IMR-90 (cell line): ENCODE measurements around the gene GRIK3. TPM values are rescaled to one million over a fixed set of nuclear protein-coding genes. Genes with fewer than 3 reads are reported as not detected.

Source experiments
- ATAC-seq: fragments of 200-7000 bp; cut with Tn5 transposase; 2 replicates; pipeline ENCODE4 v1.9.1; 2020; ENCODE audit warnings: low read depth, mild to moderate bottlenecking, moderate library complexity
- BruUV-seq: library from RNA; stranded (reverse); fragments of 400-500 nt; replicated peaks from 2 replicates; lab custom pipeline; 2021; lab: Mats Ljungman, UMichigan
- CTCF ChIA-PET: fragments of 300-600 bp; formaldehyde crosslinking; extraction: SDS; loops from one replicate; lab custom pipeline; 2021; ENCODE audit warnings: antibody characterized with exemption; lab: Yijun Ruan, JAX
- POLR2A ChIA-PET: fragments of 300-600 bp; sonication (Branson Sonifier 250); formaldehyde crosslinking; loops from one replicate; lab custom pipeline; 2022; ENCODE audit warnings: antibody characterized with exemption; ENCODE audit not compliant: unreplicated experiment; lab: Charles Lee
- DNase-seq: peaks from one replicate; pipeline ENCODE4 v3.0.0; 2013
- H2AFZ ChIP-seq: replicated peaks from 2 replicates; pipeline ENCODE3; 2013; ENCODE audit warnings: low read length, mild to moderate bottlenecking; ENCODE audit not compliant: poor library complexity
- H2AK5ac ChIP-seq: 2 replicates; pipeline ENCODE4 v1.6.1; 2013; ENCODE audit warnings: low read depth, low read length, inconsistent platforms
- H2AK9ac ChIP-seq: replicated peaks from 2 replicates; pipeline ENCODE3; 2013; ENCODE audit warnings: mild to moderate bottlenecking, low read depth, low read length, moderate library complexity; ENCODE audit not compliant: poor library complexity
- H2BK120ac ChIP-seq: 2 replicates; pipeline ENCODE4 v1.6.1; 2013; ENCODE audit warnings: low read depth, low read length, inconsistent platforms
- H2BK15ac ChIP-seq: 3 replicates; pipeline ENCODE4 v1.6.1; 2013; ENCODE audit warnings: low read depth, low read length, inconsistent platforms
- H2BK20ac ChIP-seq: 2 replicates; pipeline ENCODE4 v1.6.1; 2013; ENCODE audit warnings: low read depth, mild to moderate bottlenecking, inconsistent platforms, low read length, moderate library complexity
- H2BK5ac ChIP-seq: 2 replicates; pipeline ENCODE4 v1.6.1; 2013; ENCODE audit warnings: mild to moderate bottlenecking, low read depth, low read length, inconsistent platforms; ENCODE audit not compliant: poor library complexity, severe bottlenecking
- H3K14ac ChIP-seq: replicated peaks from 2 replicates; pipeline ENCODE4 v1.6.1; 2013; ENCODE audit warnings: low read depth, low read length, inconsistent platforms
- H3K18ac ChIP-seq: 2 replicates; pipeline ENCODE4 v1.6.1; 2013; ENCODE audit warnings: low read depth, low read length, control low read depth
- H3K23ac ChIP-seq: 2 replicates; pipeline ENCODE4 v1.6.1; 2013; ENCODE audit warnings: low read depth, low read length, inconsistent platforms
- H3K27ac ChIP-seq: 2 replicates; pipeline ENCODE4 v1.5.1; 2013; ENCODE audit warnings: mild to moderate bottlenecking, control low read depth, low read length; ENCODE audit not compliant: insufficient read depth
- H3K27me3 ChIP-seq: 2 replicates; pipeline ENCODE4 v1.6.1; 2013; ENCODE audit warnings: low read length; ENCODE audit not compliant: control insufficient read depth, insufficient read depth
- H3K36me3 ChIP-seq: 2 replicates; pipeline ENCODE4 v1.6.1; 2013; ENCODE audit warnings: low read length, mixed read lengths; ENCODE audit not compliant: control insufficient read depth, insufficient read depth
- H3K4ac ChIP-seq: 2 replicates; pipeline ENCODE4 v1.6.1; 2013; ENCODE audit warnings: low read depth, low read length, inconsistent platforms
- H3K4me1 ChIP-seq: 2 replicates; pipeline ENCODE4 v1.6.1; 2013; ENCODE audit warnings: low read length, mixed read lengths; ENCODE audit not compliant: control insufficient read depth, insufficient read depth
- H3K4me2 ChIP-seq: 2 replicates; pipeline ENCODE4 v1.6.1; 2013; ENCODE audit warnings: low read depth, mild to moderate bottlenecking, control low read depth, low read length, moderate library complexity
- H3K4me3 ChIP-seq: 2 replicates; pipeline ENCODE4 v1.5.1; 2013; ENCODE audit warnings: low read depth, mild to moderate bottlenecking, control low read depth, low read length, moderate library complexity; ENCODE audit not compliant: insufficient read depth
- H3K56ac ChIP-seq: 2 replicates; pipeline ENCODE4 v1.6.1; 2013; ENCODE audit warnings: low read length, inconsistent platforms; ENCODE audit not compliant: insufficient read depth; ENCODE audit errors: extremely low read depth
- H3K79me1 ChIP-seq, 2 experiments: 2 replicates each; pipeline ENCODE4 v1.6.1; 2013; ENCODE audit warnings: low read length in 2 of 2, inconsistent platforms in 1 of 2, low read depth in 1 of 2
- H3K9ac ChIP-seq: 2 replicates; pipeline ENCODE4 v1.6.1; 2013; ENCODE audit warnings: low read depth, low read length, control low read depth
- H3K9me1 ChIP-seq: 2 replicates; pipeline ENCODE4 v1.6.1; 2013; ENCODE audit warnings: low read length, inconsistent platforms; ENCODE audit not compliant: insufficient read depth
- H3K9me3 ChIP-seq: 2 replicates; pipeline ENCODE4 v1.6.1; 2013; ENCODE audit warnings: low read length; ENCODE audit not compliant: control insufficient read depth, insufficient read depth
- H4K20me1 ChIP-seq: 2 replicates; pipeline ENCODE4 v1.6.1; 2013; ENCODE audit warnings: low read length, inconsistent platforms; ENCODE audit not compliant: insufficient read depth
- H4K5ac ChIP-seq: 2 replicates; pipeline ENCODE4 v1.6.1; 2013; ENCODE audit warnings: mild to moderate bottlenecking, low read depth, low read length, control low read depth
- H4K8ac ChIP-seq, 2 experiments: 2 replicates each; pipeline ENCODE4 v1.6.1; 2013; ENCODE audit warnings: low read depth in 2 of 2, low read length in 2 of 2, control low read depth in 1 of 2, inconsistent platforms in 1 of 2
- H4K91ac ChIP-seq: 2 replicates; pipeline ENCODE4 v1.6.1; 2013; ENCODE audit warnings: low read depth, low read length, inconsistent platforms; ENCODE audit not compliant: insufficient read depth
- BHLHE40 ChIP-seq: fragments of 150-350 bp; IDR thresholded peaks from 2 replicates; pipeline ENCODE4 v1.6.1; 2016; ENCODE audit warnings: mild to moderate bottlenecking, low read depth, low read length
- CEBPB ChIP-seq: IDR thresholded peaks from 2 replicates; pipeline ENCODE4 v1.6.1; 2012; ENCODE audit warnings: low read depth, low read length, improper control_type of control experiment
- CTCF ChIP-seq: conservative IDR thresholded peaks from 2 replicates; pipeline ENCODE4 v1.5.1; 2012; ENCODE audit warnings: mild to moderate bottlenecking, low read depth, low read length, improper control_type of control experiment
- FOS ChIP-seq: fragments of 150-350 bp; IDR thresholded peaks from 2 replicates; pipeline ENCODE4 v1.6.1; 2016; ENCODE audit warnings: low read depth, low read length
- MAFK ChIP-seq: IDR thresholded peaks from 2 replicates; pipeline ENCODE4 v1.6.1; 2012; ENCODE audit warnings: low read depth, low read length, improper control_type of control experiment
- MAZ ChIP-seq: IDR thresholded peaks from 2 replicates; pipeline ENCODE4 v1.6.1; 2012; ENCODE audit warnings: low read depth, mild to moderate bottlenecking, low read length, improper control_type of control experiment, moderate library complexity, borderline replicate concordance
- MXI1 ChIP-seq: IDR thresholded peaks from 2 replicates; pipeline ENCODE4 v1.6.1; 2012; ENCODE audit warnings: low read depth, mild to moderate bottlenecking, low read length, moderate library complexity, borderline replicate concordance
- NFE2L2 ChIP-seq: fragments of 150-350 bp; IDR thresholded peaks from 2 replicates; pipeline ENCODE4 v1.6.1; 2016; ENCODE audit warnings: low read depth, mild to moderate bottlenecking, low read length
- POLR2A ChIP-seq: IDR thresholded peaks from 2 replicates; pipeline ENCODE4 v1.6.1; 2012; ENCODE audit warnings: mild to moderate bottlenecking, low read depth, low read length
- RAD21 ChIP-seq: IDR thresholded peaks from 2 replicates; pipeline ENCODE4 v1.6.1; 2012; ENCODE audit warnings: low read length, improper control_type of control experiment
- SMC3 ChIP-seq: fragments of 150-350 bp; IDR thresholded peaks from 2 replicates; pipeline ENCODE4 v1.6.1; 2016; ENCODE audit warnings: low read depth, mild to moderate bottlenecking, antibody characterized with exemption, low read length, moderate library complexity
- WGBS, 2 experiments: methylation state at CpG; one replicate each; pipeline versions ENCODE4 v1.1.5 to v1.1.7; 2013; ENCODE audit warnings: missing lambda C conversion rate in 2 of 2; ENCODE audit not compliant: insufficient read length in 1 of 2; ENCODE audit errors: extremely low coverage in 2 of 2; 5-methylcytosine and 5-hydroxymethylcytosine counted together
- dilution Hi-C: fragments of 300-500 bp; cut with HindIII; formaldehyde crosslinking; loops from one replicate; pipeline ENCODE4 v1.14.3; 2018; ENCODE audit warnings: low sequenced_read_pairs; ENCODE audit not compliant: unreplicated experiment
- in situ Hi-C: fragments of 300-500 bp; cut with MboI; formaldehyde crosslinking; loops from 3 replicates; pipeline ENCODE4 v1.14.3; 2019; ENCODE audit warnings: low sequenced_read_pairs, inconsistent platforms, mixed read lengths
- intact Hi-C: fragments of 100-400 bp; cut with micrococcal nuclease; formaldehyde crosslinking; loops from 2 replicates; pipeline ENCODE4 v1.10.0; 2022
- polyA plus RNA-seq, 3 experiments: library from polyadenylated mRNA; depleted of rRNA; stranded (reverse); fragments of >200 nt; gene quantifications; 2 replicates each; pipeline ENCODE4 v1.2.3, GENCODE V29; 2012; ENCODE audit warnings: low replicate concordance in 1 of 3
- total RNA-seq: library from RNA; depleted of rRNA; stranded (reverse); fragments of >200 nt; gene quantifications from 2 replicates; pipeline ENCODE4 v1.2.3, GENCODE V29; 2012
- TF ChIP-seq, protein P1 (sequence below): fragments of 150-350 bp; IDR thresholded peaks from 2 replicates; pipeline ENCODE4 v1.6.1; 2016; ENCODE audit warnings: low read depth, mild to moderate bottlenecking, low read length, moderate library complexity, borderline replicate concordance
- TF ChIP-seq, protein P2 (sequence below): fragments of 150-350 bp; IDR thresholded peaks from 2 replicates; pipeline ENCODE4 v1.6.1; 2017; ENCODE audit warnings: mild to moderate bottlenecking, antibody characterized with exemption, low read length, low read depth

The GRIK3 gene
- total and polyA plus RNA-seq, 2 of the 4 experiments (the other 2 are of a cell fraction): not detected

- TF ChIP-seq BHLHE40: no peak
- TF ChIP-seq MAZ: no peak
- TF ChIP-seq MAFK: no peak
- no peak for TF ChIP-seq MXI1
- no peak for TF ChIP-seq FOS
- TF ChIP-seq, protein P1, sequence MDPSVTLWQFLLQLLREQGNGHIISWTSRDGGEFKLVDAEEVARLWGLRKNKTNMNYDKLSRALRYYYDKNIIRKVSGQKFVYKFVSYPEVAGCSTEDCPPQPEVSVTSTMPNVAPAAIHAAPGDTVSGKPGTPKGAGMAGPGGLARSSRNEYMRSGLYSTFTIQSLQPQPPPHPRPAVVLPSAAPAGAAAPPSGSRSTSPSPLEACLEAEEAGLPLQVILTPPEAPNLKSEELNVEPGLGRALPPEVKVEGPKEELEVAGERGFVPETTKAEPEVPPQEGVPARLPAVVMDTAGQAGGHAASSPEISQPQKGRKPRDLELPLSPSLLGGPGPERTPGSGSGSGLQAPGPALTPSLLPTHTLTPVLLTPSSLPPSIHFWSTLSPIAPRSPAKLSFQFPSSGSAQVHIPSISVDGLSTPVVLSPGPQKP: no peak
- TF ChIP-seq POLR2A: no peak
- TF ChIP-seq RAD21: no peak
- TF ChIP-seq SMC3: no peak
- TF ChIP-seq, protein P2, sequence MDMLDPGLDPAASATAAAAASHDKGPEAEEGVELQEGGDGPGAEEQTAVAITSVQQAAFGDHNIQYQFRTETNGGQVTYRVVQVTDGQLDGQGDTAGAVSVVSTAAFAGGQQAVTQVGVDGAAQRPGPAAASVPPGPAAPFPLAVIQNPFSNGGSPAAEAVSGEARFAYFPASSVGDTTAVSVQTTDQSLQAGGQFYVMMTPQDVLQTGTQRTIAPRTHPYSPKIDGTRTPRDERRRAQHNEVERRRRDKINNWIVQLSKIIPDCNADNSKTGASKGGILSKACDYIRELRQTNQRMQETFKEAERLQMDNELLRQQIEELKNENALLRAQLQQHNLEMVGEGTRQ: no peak
- no peak for TF ChIP-seq NFE2L2
- TF ChIP-seq CEBPB: no peak
- no peak for TF ChIP-seq CTCF
- no peaks in the 10 kb centered on the region for H3K4me1 ChIP-seq
- BruUV-seq: no TSS peak
- CTCF ChIA-PET: no interaction called here
- H3K18ac ChIP-seq: no peak overlapping the region
- no peak overlapping the region for H3K14ac ChIP-seq
- no peak overlapping the region for H2BK5ac ChIP-seq
- H3K4me3 ChIP-seq: no peak overlapping the region
- in situ Hi-C loops (no loop called here), intact Hi-C loops (no loop called here), dilution Hi-C loops (no loop called here)
- no peak overlapping the region for H3K4me2 ChIP-seq
- WGBS, 2 experiments: no CpG with 5 or more reads among the region's 6 CpGs
- H2BK15ac ChIP-seq: no peak overlapping the region
- no peak overlapping the region for H3K4ac ChIP-seq
- peaks cover 4% of the 10 kb centered on the region; the same call in 1 of the 2 replicates for H3K27me3 ChIP-seq
- no peak overlapping the region for H2BK20ac ChIP-seq
- no peak overlapping the region for H3K56ac ChIP-seq
- no peak overlapping the region for H2AFZ ChIP-seq
- H3K36me3 ChIP-seq: no peaks in the 10 kb centered on the region
- no peaks in the 10 kb centered on the region for H3K9me3 ChIP-seq
- no peaks in the 10 kb centered on the region for H3K79me1 ChIP-seq
- no peak for DNase-seq
- no peak overlapping the region for H2AK9ac ChIP-seq
- no peak overlapping the region for H3K9ac ChIP-seq
- no peak overlapping the region for H2AK5ac ChIP-seq
- no peak overlapping the region for H3K23ac ChIP-seq
- H3K27ac ChIP-seq: no peak overlapping the region
- H4K20me1 ChIP-seq: no peaks in the 10 kb centered on the region
- no peak overlapping the region for H2BK120ac ChIP-seq
- H4K5ac ChIP-seq: no peak overlapping the region
- no peak for ATAC-seq
- H4K8ac ChIP-seq: no peak overlapping the region
- POLR2A ChIA-PET: no interaction called here
- H4K91ac ChIP-seq: no peak overlapping the region
- H3K9me1 ChIP-seq: no peaks in the 10 kb centered on the region
These were observed 209.1 kb downstream of the GRIK3 start for GRCh38 chr1:36825226-36825625.
